Body of pancreas (tissue), 4 donors: ENCODE data around the gene ADCY7. TPM values are rescaled to one million over a fixed set of nuclear protein-coding genes. Genes with fewer than 3 reads are reported as not detected.

Experiments used
- ATAC-seq: fragments of 150-250 bp; one replicate; pipeline ENCODE4 v1.9.1; 2016
- DNase-seq, 4 donors: peaks; one replicate each; pipeline ENCODE4 v3.0.0-alpha.2; 2019
- H3K27ac ChIP-seq, 4 donors: fragments of 200-600 bp; sonication (generic); 1 replicate in 3 of 4; 2 replicates in 1 of 4; pipeline versions ENCODE4 v1.5.1 to v1.6.1; 2016 to 2019; ENCODE audit warnings: mild to moderate bottlenecking in 1 of 4, mixed read lengths in 1 of 4, moderate library complexity in 1 of 4
- H3K27me3 ChIP-seq, 2 donors: fragments of 200-600 bp; sonication (generic); one replicate each; pipeline ENCODE4 v1.6.0; 2016; ENCODE audit warnings: mild to moderate bottlenecking in 1 of 2
- H3K36me3 ChIP-seq, 2 donors: fragments of 200-600 bp; sonication (generic); replicated peaks in 1 of 2; 2 replicates each; pipeline ENCODE4 v1.5.1; 2016; ENCODE audit warnings: low read depth in 2 of 2; ENCODE audit not compliant: insufficient read depth in 1 of 2
- H3K4me1 ChIP-seq: fragments of 200-600 bp; sonication (generic); one replicate; pipeline ENCODE4 v1.6.0; 2016
- H3K4me3 ChIP-seq, 2 donors: fragments of 200-600 bp; sonication (generic); 1 replicate in 1 of 2; 2 replicates in 1 of 2; pipeline ENCODE4 v1.5.1; 2016 to 2019
- H3K9me3 ChIP-seq, 3 donors: fragments of 200-600 bp; sonication (generic); 1 replicate in 2 of 3; 2 replicates in 1 of 3; pipeline ENCODE4 v1.5.1; 2016
- CTCF ChIP-seq, 7 experiments: fragments of 450-650 bp in 4 of 7; fragments of 200-600 bp in 3 of 7; sonication (generic) in 3 of 7; IDR thresholded peaks; one replicate each; pipeline ENCODE4 v1.5.1; 2016 to 2019; ENCODE audit warnings: antibody characterized with exemption in 7 of 7
- POLR2A ChIP-seq, 3 donors: fragments of 450-650 bp; IDR thresholded peaks; one replicate each; pipeline ENCODE4 v1.6.1; 2016; ENCODE audit warnings: antibody characterized with exemption in 3 of 3, mild to moderate bottlenecking in 2 of 3
- WGBS, 2 donors: methylation state at CpG; one replicate each; pipeline ENCODE4 v1.1.5; 2017; 5-methylcytosine and 5-hydroxymethylcytosine counted together
- intact Hi-C: fragments of 100-400 bp; cut with DNase I; formaldehyde crosslinking; loops from one replicate; pipeline ENCODE4 v1.15.1; 2023
- total RNA-seq, 2 donors: library from RNA; depleted of rRNA; stranded (reverse); fragments of >200 nt; gene quantifications; one replicate each; pipeline ENCODE4 v1.1.0, GENCODE V29; 2016

ADCY7 gene
- total RNA-seq, 2 donors from 2014 or later: 4.9 to 8.6 TPM

GRCh38 chr16:50252082-50252611, 14.2 kb upstream of the ADCY7 start:
- Histone ChIP-seq H3K27ac (no peak overlapping the region), H3K4me1 (no peaks in the 10 kb centered on the region), H3K36me3 (no peaks in the 10 kb centered on the region), H3K4me3 (no peak overlapping the region), H3K9me3 (no peaks in the 10 kb centered on the region), H3K27me3 (no peaks in the 10 kb centered on the region)
- no peak for TF ChIP-seq POLR2A (IDR thresholded peaks at IDR 0.05)
- no peak for TF ChIP-seq CTCF (IDR thresholded peaks at IDR 0.05)
- ATAC-seq (no peak), DNase-seq (no peak)
- intact Hi-C loops: no loop called here
- 85 to 90% methylated on average over 5 to 9 of the region's 9 CpGs for WGBS, 2 donors

GRCh38 chr16:50252874-50253513, 13.4 kb upstream of the ADCY7 start:
- no peak for DNase-seq
- Histone ChIP-seq H3K4me1 (no peaks in the 10 kb centered on the region), H3K27me3 (no peaks in the 10 kb centered on the region), H3K27ac (no peak overlapping the region), H3K9me3 (no peaks in the 10 kb centered on the region), H3K4me3 (no peak overlapping the region), H3K36me3 (no peaks in the 10 kb centered on the region)
- WGBS, 2 donors: 71 to 72% methylated on average over 12 of the region's 12 CpGs
- ATAC-seq: no peak
- TF ChIP-seq CTCF (IDR thresholded peaks at IDR 0.05) (no peak), POLR2A (IDR thresholded peaks at IDR 0.05) (no peak)
- intact Hi-C loops: no loop called here

- H3K27me3 ChIP-seq: no peaks in the 10 kb centered on the region
- WGBS, 2 donors: 87 to 90% methylated on average over 5 to 8 of the region's 8 CpGs
- no peak overlapping the region for H3K4me3 ChIP-seq
- TF ChIP-seq POLR2A (IDR thresholded peaks at IDR 0.05) (no peak), CTCF (IDR thresholded peaks at IDR 0.05) (no peak)
- H3K9me3 ChIP-seq: no peaks in the 10 kb centered on the region
- no peaks in the 10 kb centered on the region for H3K36me3 ChIP-seq
- H3K4me1 ChIP-seq: no peaks in the 10 kb centered on the region
- no peak for DNase-seq
- ATAC-seq: no peak
- intact Hi-C loops: no loop called here
- no peak overlapping the region for H3K27ac ChIP-seq
Observed at GRCh38 chr16:50253514-50253910, 12.8 kb upstream of the ADCY7 start.

- Histone ChIP-seq H3K27ac (no peak overlapping the region), H3K36me3 (no peaks in the 10 kb centered on the region), H3K4me3 (no peak overlapping the region), H3K9me3 (no peaks in the 10 kb centered on the region), H3K4me1 (no peaks in the 10 kb centered on the region), H3K27me3 (no peaks in the 10 kb centered on the region)
- TF ChIP-seq CTCF (IDR thresholded peaks at IDR 0.05) (no peak), POLR2A (IDR thresholded peaks at IDR 0.05) (no peak)
- 75 to 76% methylated on average over 7 of the region's 7 CpGs for WGBS, 2 donors
- intact Hi-C loops: no loop called here
- ATAC-seq (no peak), DNase-seq (no peak)
Observed at GRCh38 chr16:50254072-50254471, 12.3 kb upstream of the ADCY7 start.

- Histone ChIP-seq H3K36me3 (no peaks in the 10 kb centered on the region), H3K9me3 (no peaks in the 10 kb centered on the region), H3K27ac (no peak overlapping the region), H3K4me3 (no peak overlapping the region), H3K4me1 (no peaks in the 10 kb centered on the region), H3K27me3 (no peaks in the 10 kb centered on the region)
- no peak for TF ChIP-seq POLR2A (IDR thresholded peaks at IDR 0.05)
- no peak for TF ChIP-seq CTCF (IDR thresholded peaks at IDR 0.05)
- WGBS, 2 donors: 86 to 90% methylated on average over 2 of the region's 2 CpGs
- intact Hi-C loops: no loop called here
- DNase-seq (no peak), ATAC-seq (no peak)
Observed at GRCh38 chr16:50255538-50255937, 10.8 kb upstream of the ADCY7 start.
